DMS79 (cell line): Measurements from ENCODE around the gene MPDZ.

Source experiments
- DNase-seq: peaks from one replicate; lab custom pipeline; 2025; lab: John Stamatoyannopoulos, UW

The MPDZ gene

GRCh38 chr9:13131991-13132390 is 147.5 kb downstream of the MPDZ start:
- no peak for DNase-seq

GRCh38 chr9:13131416-13131815 is 148.1 kb downstream of the MPDZ start:
- no peak for DNase-seq

GRCh38 chr9:13128266-13128860 is 151.1 kb downstream of the MPDZ start:
- no peak for DNase-seq

GRCh38 chr9:13127131-13127530 is 152.4 kb downstream of the MPDZ start:
- no peak for DNase-seq

- no peak for DNase-seq
Observed at GRCh38 chr9:13125261-13125660, 154.2 kb downstream of the MPDZ start.

GRCh38 chr9:13122756-13123369 is 156.6 kb downstream of the MPDZ start:
- DNase-seq: no peak

GRCh38 chr9:13118313-13118712 is 161.2 kb downstream of the MPDZ start:
- DNase-seq: peak; percentile 28

GRCh38 chr9:13116292-13116691 is 163.2 kb downstream of the MPDZ start:
- no peak for DNase-seq

GRCh38 chr9:13113751-13114150 is 165.7 kb downstream of the MPDZ start:
- no peak for DNase-seq

GRCh38 chr9:13113216-13113615 is 166.3 kb downstream of the MPDZ start:
- no peak for DNase-seq

- DNase-seq: no peak
Observed at GRCh38 chr9:13111778-13112177, 167.7 kb downstream of the MPDZ start.

GRCh38 chr9:13110766-13111417 is 168.6 kb downstream of the MPDZ start:
- peak; percentile 57 for DNase-seq

GRCh38 chr9:13109781-13110180 is 169.7 kb downstream of the MPDZ start:
- DNase-seq: no peak

- DNase-seq: no peak
Observed at GRCh38 chr9:13107008-13107407, 172.5 kb downstream of the MPDZ start.

GRCh38 chr9:13100914-13101572 is 178.4 kb downstream of the MPDZ start:
- DNase-seq: no peak

- no peak for DNase-seq
Observed at GRCh38 chr9:13095056-13095455, 184.4 kb downstream of the MPDZ start.

- DNase-seq: no peak
Observed at GRCh38 chr9:13090628-13091027, 188.9 kb downstream of the MPDZ start.

- DNase-seq: no peak
Observed at GRCh38 chr9:13089666-13090065, 189.8 kb downstream of the MPDZ start.

GRCh38 chr9:13088720-13089427 is 190.6 kb downstream of the MPDZ start:
- no peak for DNase-seq

GRCh38 chr9:13083963-13084528 is 195.4 kb downstream of the MPDZ start:
- DNase-seq: no peak

- DNase-seq: no peak
Observed at GRCh38 chr9:13083366-13083765, 196.1 kb downstream of the MPDZ start.

GRCh38 chr9:13082796-13083195 is 196.7 kb downstream of the MPDZ start:
- DNase-seq: no peak
